ENCODE measurements around the gene HOXA3.
A peak's percentile ranks its signal among the peaks of the same experiment; 100 is the strongest.

HOXA3 gene

GRCh38 chr7:27142580-27143022 is 9.8 kb downstream of the HOXA3 start:
- no peak for DNase-seq

- DNase-seq, result no peak
Measured at GRCh38 chr7:27141923-27142579, 10.3 kb downstream of the HOXA3 start.

GRCh38 chr7:27141137-27141922 is 11.1 kb downstream of the HOXA3 start:
- no peak for DNase-seq

- no peak for DNase-seq
Measured at GRCh38 chr7:27140126-27140857, 12.1 kb downstream of the HOXA3 start.

GRCh38 chr7:27139334-27140125 is 12.9 kb downstream of the HOXA3 start:
- DNase-seq, result no peak

GRCh38 chr7:27138985-27139333 is 13.4 kb downstream of the HOXA3 start:
- DNase-seq, result no peak

- no peak for DNase-seq
Measured at GRCh38 chr7:27138472-27138871, 13.9 kb downstream of the HOXA3 start.

- no peak for DNase-seq
Measured at GRCh38 chr7:27137640-27138315, 14.6 kb downstream of the HOXA3 start.

GRCh38 chr7:27134392-27134791 is 18.0 kb downstream of the HOXA3 start:
- no peak for DNase-seq

- DNase-seq, result no peak
Measured at GRCh38 chr7:27133409-27134231, 18.8 kb downstream of the HOXA3 start.

GRCh38 chr7:27132978-27133377 is 19.4 kb downstream of the HOXA3 start:
- DNase-seq, result no peak

- DNase-seq, result no peak
Measured at GRCh38 chr7:27132214-27132613, 20.2 kb downstream of the HOXA3 start.

- no peak for DNase-seq
Measured at GRCh38 chr7:27131390-27131819, 21.0 kb downstream of the HOXA3 start.

- DNase-seq, result peak; percentile 77
Measured at GRCh38 chr7:27130540-27131389, 21.6 kb downstream of the HOXA3 start, which contains the start of gene HOXA4. Gene HOXA4 (minus strand): TSS chr7:27130757. CDS start chr7:27130733, 24 bp downstream.

- DNase-seq, result no peak
Measured at GRCh38 chr7:27129729-27130539, 22.4 kb downstream of the HOXA3 start.

GRCh38 chr7:27128776-27129728 is 23.3 kb downstream of the HOXA3 start:
- DNase-seq, result no peak

GRCh38 chr7:27128034-27128433 is 24.3 kb downstream of the HOXA3 start:
- no peak for DNase-seq

Measured in activated CD8-positive, alpha-beta memory T cell treated with anti-CD3 and anti-CD28 coated beads, Interleukin-2, amount 50 U/mL, for 4 hours (primary cell).